ENCODE measurements around the gene MACROD2.

MACROD2 gene

GRCh38 chr20:15018966-15019365 is 1023.6 kb downstream of the MACROD2 start:
- no peak for DNase-seq (ENCODE audit: insufficient read length, low spot score)
- FAIRE-seq = no peak
- no peak for TF ChIP-seq CTCF (IDR thresholded peaks at IDR 0.05; ENCODE audit: insufficient read depth, missing control alignments)

- DNase-seq (ENCODE audit: insufficient read length, low spot score) (no peak), FAIRE-seq (no peak)
- no peak for TF ChIP-seq CTCF (IDR thresholded peaks at IDR 0.05; ENCODE audit: insufficient read depth, missing control alignments)
Observed at GRCh38 chr20:15020845-15021244, 1025.5 kb downstream of the MACROD2 start.

GRCh38 chr20:15022921-15023320 is 1027.6 kb downstream of the MACROD2 start:
- FAIRE-seq = no peak
- no peak for TF ChIP-seq CTCF (IDR thresholded peaks at IDR 0.05; ENCODE audit: insufficient read depth, missing control alignments)
- no peak for DNase-seq (ENCODE audit: insufficient read length, low spot score)

- FAIRE-seq (no peak), DNase-seq (ENCODE audit: insufficient read length, low spot score) (no peak)
- no peak for TF ChIP-seq CTCF (IDR thresholded peaks at IDR 0.05; ENCODE audit: insufficient read depth, missing control alignments)
Observed at GRCh38 chr20:15026759-15027158, 1031.4 kb downstream of the MACROD2 start.

- FAIRE-seq = no peak
- DNase-seq (ENCODE audit: insufficient read length, low spot score) = no peak
- TF ChIP-seq CTCF (IDR thresholded peaks at IDR 0.05; ENCODE audit: insufficient read depth, missing control alignments) = no peak
Observed at GRCh38 chr20:15030826-15031225, 1035.5 kb downstream of the MACROD2 start.

- TF ChIP-seq CTCF (IDR thresholded peaks at IDR 0.05; ENCODE audit: insufficient read depth, missing control alignments) = no peak
- no peak for FAIRE-seq
- DNase-seq (ENCODE audit: insufficient read length, low spot score) = no peak
Observed at GRCh38 chr20:15031546-15032351, 1036.4 kb downstream of the MACROD2 start.

GRCh38 chr20:15032352-15032622 is 1037.0 kb downstream of the MACROD2 start:
- no peak for DNase-seq (ENCODE audit: insufficient read length, low spot score)
- FAIRE-seq = no peak
- no peak for TF ChIP-seq CTCF (IDR thresholded peaks at IDR 0.05; ENCODE audit: insufficient read depth, missing control alignments)

All from D721Med (cell line).